ENCODE data around the gene CHRM1. TPM values are rescaled to one million over a fixed set of nuclear protein-coding genes. Genes with fewer than 3 reads are reported as not detected.
A peak's percentile ranks its signal among the peaks of the same experiment; 100 is the strongest.

Gene CHRM1
- total RNA-seq, 1 donor from 2014 or later: not detected

- TF ChIP-seq, protein P1, sequence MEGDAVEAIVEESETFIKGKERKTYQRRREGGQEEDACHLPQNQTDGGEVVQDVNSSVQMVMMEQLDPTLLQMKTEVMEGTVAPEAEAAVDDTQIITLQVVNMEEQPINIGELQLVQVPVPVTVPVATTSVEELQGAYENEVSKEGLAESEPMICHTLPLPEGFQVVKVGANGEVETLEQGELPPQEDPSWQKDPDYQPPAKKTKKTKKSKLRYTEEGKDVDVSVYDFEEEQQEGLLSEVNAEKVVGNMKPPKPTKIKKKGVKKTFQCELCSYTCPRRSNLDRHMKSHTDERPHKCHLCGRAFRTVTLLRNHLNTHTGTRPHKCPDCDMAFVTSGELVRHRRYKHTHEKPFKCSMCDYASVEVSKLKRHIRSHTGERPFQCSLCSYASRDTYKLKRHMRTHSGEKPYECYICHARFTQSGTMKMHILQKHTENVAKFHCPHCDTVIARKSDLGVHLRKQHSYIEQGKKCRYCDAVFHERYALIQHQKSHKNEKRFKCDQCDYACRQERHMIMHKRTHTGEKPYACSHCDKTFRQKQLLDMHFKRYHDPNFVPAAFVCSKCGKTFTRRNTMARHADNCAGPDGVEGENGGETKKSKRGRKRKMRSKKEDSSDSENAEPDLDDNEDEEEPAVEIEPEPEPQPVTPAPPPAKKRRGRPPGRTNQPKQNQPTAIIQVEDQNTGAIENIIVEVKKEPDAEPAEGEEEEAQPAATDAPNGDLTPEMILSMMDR (conservative IDR thresholded peaks at IDR 0.05; ENCODE audit: low read depth, low read length): no peak
- no peak for DNase-seq (ENCODE audit: low read depth)
- H3K4me3 ChIP-seq (ENCODE audit: low read depth, low read length): no peak overlapping the region
Measured at GRCh38 chr11:62925745-62926679, 4.8 kb upstream of the CHRM1 start.

DNA sequence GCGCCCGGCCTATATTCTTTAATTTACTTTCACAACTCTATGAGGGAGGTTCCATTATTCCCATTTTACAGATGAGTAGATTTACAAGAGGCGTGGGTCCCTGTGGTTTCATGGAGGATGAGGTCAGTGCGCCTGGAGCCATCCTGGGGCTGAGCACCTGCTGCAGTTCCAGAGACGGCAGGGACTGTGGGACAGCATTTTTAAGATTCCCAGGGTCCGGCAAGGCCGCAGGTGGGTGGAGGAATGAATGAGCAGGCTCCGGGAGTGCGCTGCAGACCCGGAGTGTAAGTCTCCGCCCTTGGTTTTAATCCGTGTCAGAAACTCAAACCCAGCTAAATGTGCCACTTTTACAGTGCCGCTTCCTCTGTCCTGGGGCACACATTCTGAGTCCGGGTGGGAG is 4.1 kb upstream of the CHRM1 start:
- TF ChIP-seq, protein P1 (conservative IDR thresholded peaks at IDR 0.05; ENCODE audit: low read depth, low read length): no peak
- no peak for DNase-seq (ENCODE audit: low read depth)
- H3K4me3 ChIP-seq (ENCODE audit: low read depth, low read length): no peak overlapping the region

- peak overlapping the region; percentile 19 for H3K4me3 ChIP-seq (ENCODE audit: low read depth, low read length)
- TF ChIP-seq, protein P1 (conservative IDR thresholded peaks at IDR 0.05; ENCODE audit: low read depth, low read length): no peak
- DNase-seq (ENCODE audit: low read depth): no peak
Measured at GRCh38 chr11:62923601-62924411, 2.6 kb upstream of the CHRM1 start.

GRCh38 chr11:62922653-62923431 is 1.7 kb upstream of the CHRM1 start:
- DNase-seq (ENCODE audit: low read depth): no peak
- H3K4me3 ChIP-seq (ENCODE audit: low read depth, low read length): no peak overlapping the region
- TF ChIP-seq, protein P1 (conservative IDR thresholded peaks at IDR 0.05; ENCODE audit: low read depth, low read length): peak; percentile 46

- H3K4me3 ChIP-seq (ENCODE audit: low read depth, low read length): no peak overlapping the region
- TF ChIP-seq, protein P1 (conservative IDR thresholded peaks at IDR 0.05; ENCODE audit: low read depth, low read length): no peak
- DNase-seq (ENCODE audit: low read depth): no peak
Measured at GRCh38 chr11:62922189-62922589, 1.0 kb upstream of the CHRM1 start.

GRCh38 chr11:62921573-62922188 is 518 bp upstream of the CHRM1 start:
- DNase-seq (ENCODE audit: low read depth): no peak
- TF ChIP-seq, protein P1 (conservative IDR thresholded peaks at IDR 0.05; ENCODE audit: low read depth, low read length): no peak
- no peak overlapping the region for H3K4me3 ChIP-seq (ENCODE audit: low read depth, low read length)
